ENCODE measurements around the gene TSTD1.
"Not testable (repeated sequence)": the region's sequence is repeated elsewhere in the genome, so short reads cannot be mapped to it uniquely, and the experiment has no call there.

The TSTD1 gene

GRCh38 chr1:161033751-161034150, 5.0 kb downstream of the TSTD1 start:
- no peak for DNase-seq

DNA sequence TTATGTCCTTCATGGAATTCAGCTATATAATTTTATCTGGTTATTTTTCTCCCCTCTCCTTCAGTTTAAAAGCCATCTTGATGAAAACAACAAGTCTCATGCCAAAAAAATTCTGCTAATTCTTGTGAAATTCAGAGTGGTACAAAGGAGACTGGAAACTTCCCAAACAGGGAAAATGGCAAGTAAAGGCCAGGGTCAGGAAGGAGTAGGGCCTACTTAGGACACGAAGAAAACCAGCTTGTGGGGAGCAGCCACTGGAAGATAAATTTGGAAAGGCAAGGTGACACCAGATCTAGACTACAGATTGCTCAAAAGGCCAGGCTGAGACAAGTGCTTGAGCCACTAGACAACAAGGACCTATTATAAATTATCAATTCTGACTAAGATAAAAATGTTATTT, 6.4 kb downstream of the TSTD1 start:
- DNase-seq = no peak

GRCh38 chr1:161031874-161032273, 6.9 kb downstream of the TSTD1 start:
- DNase-seq = no peak

GRCh38 chr1:161029466-161029865, 9.3 kb downstream of the TSTD1 start:
- not testable (repeated sequence) for DNase-seq

DNA sequence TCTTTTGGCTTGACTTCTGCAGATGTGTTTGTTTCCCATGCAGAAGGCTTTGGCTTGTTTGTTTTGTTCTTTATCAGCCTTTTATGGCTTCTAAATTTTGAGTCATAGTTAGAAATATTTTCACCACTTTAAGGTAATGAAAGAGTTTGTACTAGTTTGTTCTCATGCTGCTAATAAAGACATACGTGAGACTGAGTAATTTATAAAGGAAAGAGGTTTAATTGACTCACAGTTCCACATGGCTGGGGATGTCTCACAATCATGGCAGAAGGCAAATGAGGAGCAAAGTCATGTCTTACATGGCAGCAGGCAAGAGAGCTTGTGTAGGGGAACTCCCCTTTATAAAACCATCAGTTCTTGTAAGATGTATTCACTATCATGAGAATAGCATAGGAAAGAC, 11.8 kb downstream of the TSTD1 start:
- not testable (repeated sequence) for DNase-seq

DNA sequence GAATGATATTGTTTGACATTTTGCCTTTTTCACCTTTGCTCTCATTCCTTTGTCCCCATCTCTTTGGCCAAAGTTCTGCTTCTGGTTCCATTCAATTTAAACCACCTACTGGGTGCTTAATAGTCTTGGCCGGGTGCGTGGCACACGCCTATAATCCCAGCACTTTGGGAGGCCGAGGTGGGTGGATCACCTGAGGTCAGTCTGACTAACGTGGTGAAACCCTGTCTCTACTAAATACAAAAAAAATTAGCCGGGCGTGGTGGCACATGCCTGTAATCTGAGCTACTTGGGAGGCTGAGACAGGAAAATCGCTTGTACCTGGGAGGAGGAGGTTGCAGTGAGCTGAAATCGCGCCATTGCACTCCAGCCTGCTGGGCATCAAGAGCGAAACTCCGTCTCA, 16.3 kb downstream of the TSTD1 start:
- DNase-seq = not testable (repeated sequence)

- DNase-seq = no peak
Observed at GRCh38 chr1:161021970-161022353, 16.8 kb downstream of the TSTD1 start.

GRCh38 chr1:161021165-161021969, 17.4 kb downstream of the TSTD1 start:
- peak; percentile 93 to 94 for DNase-seq

DNA sequence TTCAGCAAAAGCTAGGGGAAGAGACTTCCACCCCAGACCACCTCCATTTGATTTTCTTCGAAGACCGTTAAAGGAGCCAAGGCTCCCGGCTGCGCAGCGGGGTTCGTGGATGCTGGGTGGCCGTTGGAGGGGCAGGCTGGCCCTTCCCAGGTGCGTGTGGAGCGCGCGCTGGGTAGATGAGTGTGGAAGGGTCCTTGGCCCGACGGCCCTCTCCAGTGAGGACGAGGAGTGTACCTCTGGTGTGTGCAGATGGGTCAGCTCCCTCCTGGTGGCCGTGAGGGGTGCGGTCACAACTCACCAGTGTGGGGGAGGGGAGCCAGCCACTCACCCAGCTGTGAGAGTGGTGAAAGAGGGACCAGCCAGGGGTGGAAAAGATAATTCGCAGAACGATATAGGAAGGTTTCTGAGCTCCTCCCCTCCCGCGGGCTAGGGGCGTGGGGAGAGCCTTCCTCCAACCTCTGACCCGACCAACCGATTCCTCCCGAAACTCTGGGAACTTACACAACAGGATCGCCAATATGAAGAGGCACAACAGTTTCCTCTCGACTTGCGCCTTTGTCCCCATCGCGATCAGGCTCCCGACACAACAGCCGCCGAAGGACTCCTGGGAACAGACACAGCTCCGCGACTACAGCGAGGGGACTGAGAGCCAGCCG, 18.1 kb downstream of the TSTD1 start, which contains the start of gene F11R:
Gene F11R, minus strand, starts transcription at position 644 of the 656 bp plus-strand sequence. Its CDS starts 79 bp downstream, at position 565.
- DNase-seq = peak; percentile 35 to 58

GRCh38 chr1:161019751-161020495, 18.8 kb downstream of the TSTD1 start:
- no peak for DNase-seq

DNA sequence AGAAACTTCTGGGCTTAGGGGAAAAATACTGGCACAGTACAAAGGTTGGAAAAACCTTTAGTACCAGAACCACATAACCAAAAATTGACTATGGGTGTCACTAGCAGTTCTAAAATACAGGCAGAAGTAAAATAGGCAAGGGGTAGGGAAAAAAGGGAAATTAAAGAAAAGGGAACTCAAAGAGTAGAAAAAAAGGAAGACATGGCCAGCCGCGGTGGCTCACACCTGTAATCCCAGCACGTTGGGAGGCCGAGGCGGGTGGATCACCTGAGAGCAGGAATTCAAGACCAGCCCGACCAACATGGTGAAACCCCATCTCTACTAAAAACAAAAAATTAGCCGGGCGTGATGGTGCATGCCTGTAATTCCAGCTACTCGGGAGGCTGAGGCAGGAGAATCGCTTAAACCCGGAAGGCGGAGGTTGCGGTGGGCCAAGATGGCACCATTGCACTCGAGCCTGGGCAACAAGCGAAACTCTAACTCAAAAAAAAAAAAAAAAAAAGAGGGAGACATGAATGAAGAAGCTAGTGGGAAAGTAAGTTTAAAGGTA, 19.6 kb downstream of the TSTD1 start:
- not testable (repeated sequence) for DNase-seq

GRCh38 chr1:161018631-161018930, 20.2 kb downstream of the TSTD1 start:
- DNase-seq = no peak

DNA sequence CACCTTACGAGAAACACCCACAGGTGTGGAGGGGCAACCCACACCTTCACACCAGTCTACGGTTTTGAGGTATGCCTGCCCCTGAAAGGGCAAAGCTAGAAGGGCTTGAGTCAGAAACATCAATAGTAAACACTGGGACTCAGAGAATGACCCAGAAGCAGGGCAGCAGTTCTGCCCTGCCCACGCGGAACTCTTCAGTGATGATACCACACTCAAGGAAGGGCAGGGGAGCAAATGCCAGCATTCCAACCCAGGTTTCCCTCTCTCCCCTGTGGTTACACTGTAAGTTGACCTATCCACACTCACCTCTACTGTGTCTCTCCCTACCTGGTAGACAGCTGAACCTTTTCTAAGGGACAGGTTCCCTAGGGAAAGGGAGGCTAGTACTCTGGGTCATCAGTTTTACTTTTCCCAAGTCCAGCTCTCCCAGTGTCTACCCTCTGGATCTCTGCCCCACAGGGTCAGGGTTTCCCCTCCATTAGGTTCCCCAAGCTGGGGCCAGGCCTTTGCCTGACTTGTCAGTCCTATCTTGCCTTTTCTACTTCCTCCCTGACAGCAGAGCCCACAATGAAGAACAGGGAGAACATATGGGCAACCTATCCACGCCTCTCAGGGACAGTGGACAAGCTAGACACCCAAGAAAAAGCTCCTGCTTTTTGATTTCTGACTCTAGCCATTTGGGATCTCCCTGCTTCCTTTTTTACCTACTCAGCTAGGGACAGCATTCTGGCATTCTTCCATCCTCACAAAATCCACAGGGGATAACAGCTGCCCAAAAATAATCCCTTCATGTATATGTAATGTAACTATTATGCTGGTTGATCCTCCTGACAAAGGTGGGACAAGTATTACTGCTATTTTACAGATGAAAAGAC, 20.8 kb downstream of the TSTD1 start:
- DNase-seq = no peak

DNA sequence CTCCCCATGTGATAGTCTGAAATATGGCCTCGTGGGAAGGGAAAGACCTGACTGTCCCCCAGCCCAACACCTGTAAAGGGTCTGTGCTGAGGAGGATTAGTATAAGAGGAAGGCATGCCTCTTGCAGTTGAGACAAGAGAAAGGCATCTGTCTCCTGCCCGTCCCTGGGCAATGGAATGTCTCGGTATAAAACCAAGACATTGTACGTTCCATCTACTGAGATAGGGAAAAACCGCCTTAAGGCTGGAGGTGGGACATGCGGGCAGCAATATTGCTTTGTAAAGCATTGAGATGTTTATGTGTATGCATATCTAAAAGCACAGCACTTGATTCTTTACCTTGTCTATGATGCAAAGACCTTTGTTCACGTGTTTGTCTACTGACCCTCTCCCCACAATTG, 21.6 kb downstream of the TSTD1 start:
- not testable (repeated sequence) for DNase-seq

- DNase-seq = not testable (repeated sequence)
Observed at GRCh38 chr1:161016683-161017082, 22.1 kb downstream of the TSTD1 start.

DNA sequence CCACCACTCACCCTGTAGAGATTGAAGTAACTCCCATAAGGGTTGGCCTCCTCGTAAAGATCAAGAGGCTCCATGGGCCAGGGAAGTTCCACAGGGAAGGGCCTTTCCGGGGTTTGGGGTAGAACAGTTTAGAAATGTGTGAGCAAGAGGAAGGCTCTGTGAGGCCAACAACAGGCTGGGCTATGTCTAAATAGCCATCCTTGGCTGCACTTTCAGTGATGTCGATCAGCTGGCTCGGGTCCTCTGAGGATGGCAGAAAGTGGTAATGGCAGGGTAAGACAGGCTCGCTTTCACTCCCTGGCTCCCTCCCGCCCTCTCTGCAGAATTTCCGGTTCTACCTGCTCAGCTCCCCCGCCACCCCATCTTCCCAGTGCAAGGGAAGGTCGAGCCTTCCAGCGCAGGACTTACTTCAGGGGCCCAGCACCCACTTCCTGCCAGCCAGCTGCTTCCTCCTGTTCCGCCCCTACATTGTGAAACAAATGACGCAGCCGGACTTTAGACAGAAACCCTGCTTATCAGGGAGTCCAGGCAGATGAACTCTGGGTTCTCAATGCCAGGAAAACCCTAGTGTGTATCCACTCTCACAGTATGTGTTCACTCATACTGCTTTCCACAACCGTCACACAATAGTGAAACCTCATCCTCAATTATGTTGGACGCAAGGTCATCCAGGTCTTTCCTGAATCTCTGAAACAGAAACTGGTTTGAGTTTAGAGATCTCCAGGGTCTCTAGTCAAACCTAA, 25.1 kb downstream of the TSTD1 start:
- DNase-seq = no peak

- DNase-seq = no peak
Observed at GRCh38 chr1:161013131-161013487, 25.7 kb downstream of the TSTD1 start.

- no peak for DNase-seq
Observed at GRCh38 chr1:161012420-161012819, 26.3 kb downstream of the TSTD1 start.

DNA sequence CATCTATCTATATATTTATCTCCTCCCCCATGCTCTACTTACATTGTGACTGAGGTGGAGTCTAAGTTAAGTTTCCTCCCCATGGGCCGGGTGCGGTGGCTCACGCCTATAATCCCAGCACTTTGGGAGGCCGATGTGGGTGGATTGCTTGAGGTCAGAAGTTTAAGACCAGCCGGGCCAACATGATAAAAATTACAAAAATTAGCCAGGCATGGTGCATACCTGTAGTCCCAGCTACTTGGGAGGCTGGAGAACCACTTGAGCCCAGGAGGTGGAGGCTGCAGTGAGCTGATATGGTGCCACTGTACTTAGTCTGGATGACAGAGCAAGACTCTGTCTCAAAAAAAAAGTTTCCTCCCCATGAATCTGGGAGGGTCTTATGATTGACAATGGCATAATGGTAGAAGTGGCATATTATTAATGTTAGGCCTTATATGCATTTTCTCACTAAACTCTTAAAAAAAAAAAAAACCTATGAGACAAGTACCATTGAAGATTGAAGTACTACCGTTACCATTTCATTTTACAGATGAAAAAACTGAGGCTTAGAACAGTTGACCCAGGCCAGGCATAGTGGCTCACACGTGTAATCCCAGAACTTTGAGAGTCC, 29.1 kb downstream of the TSTD1 start:
- no peak for DNase-seq

DNA sequence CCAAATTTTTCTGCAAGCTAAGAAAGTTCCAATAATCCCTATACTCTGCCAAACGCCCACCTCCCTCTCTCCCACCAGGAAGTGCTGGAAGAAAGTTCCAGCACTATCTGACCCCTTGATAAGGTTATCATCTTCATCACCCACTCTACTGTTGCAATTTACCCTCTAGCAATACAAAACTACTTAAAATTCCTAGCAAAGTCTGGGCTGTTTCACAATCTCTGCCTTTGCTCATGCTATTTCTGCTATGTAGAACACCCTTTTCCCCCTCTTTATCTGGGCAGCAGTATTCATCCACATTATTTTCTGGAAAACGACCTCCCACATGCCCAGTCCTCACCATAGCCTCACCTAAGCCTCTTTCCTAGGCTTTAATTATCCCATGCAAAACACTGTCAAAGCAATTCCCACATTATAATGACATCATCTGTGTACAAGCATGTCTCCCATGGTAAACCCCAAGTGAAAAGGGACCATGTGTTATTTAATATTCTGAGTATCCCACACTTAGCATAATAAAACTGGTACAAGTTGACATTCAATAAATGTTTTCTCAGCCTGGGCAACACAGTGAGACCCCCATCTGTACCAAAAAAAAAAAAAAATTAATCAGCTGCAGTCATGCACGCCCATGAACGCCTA, 29.8 kb downstream of the TSTD1 start:
- no peak for DNase-seq

GRCh38 chr1:161007369-161007768, 31.4 kb downstream of the TSTD1 start:
- no peak for DNase-seq
